Fibroblast of skin of abdomen (primary cell): ENCODE measurements around the gene CTDP1. TPM values are rescaled to one million over a fixed set of nuclear protein-coding genes. Genes with fewer than 3 reads are reported as not detected.
A peak's percentile ranks its signal among the peaks of the same experiment; 100 is the strongest.

Experiments used
- DNase-seq: peaks from one replicate; pipeline ENCODE4 v3.0.0-alpha.2; 2013
- polyA plus RNA-seq, 2 experiments: library from polyadenylated mRNA; unstranded; fragments of 120-200 nt; gene quantifications; one replicate each; pipeline ENCODE4 v1.2.1, GENCODE V29; 2013; ENCODE audit not compliant: insufficient read length in 2 of 2

Gene CTDP1
- 13.1 TPM for polyA plus RNA-seq (2013, experiment 1 of 2; ENCODE audit: insufficient read length)
- 13.9 TPM for polyA plus RNA-seq (2013, experiment 2 of 2; ENCODE audit: insufficient read length)

- DNase-seq = peak; percentile 92
These were observed at the start of gene CTDP1 for GRCh38 chr18:79679552-79680099. CTDP1 (plus strand) TSS chr18:79679803; CDS start chr18:79679948, 145 bp downstream.

DNA sequence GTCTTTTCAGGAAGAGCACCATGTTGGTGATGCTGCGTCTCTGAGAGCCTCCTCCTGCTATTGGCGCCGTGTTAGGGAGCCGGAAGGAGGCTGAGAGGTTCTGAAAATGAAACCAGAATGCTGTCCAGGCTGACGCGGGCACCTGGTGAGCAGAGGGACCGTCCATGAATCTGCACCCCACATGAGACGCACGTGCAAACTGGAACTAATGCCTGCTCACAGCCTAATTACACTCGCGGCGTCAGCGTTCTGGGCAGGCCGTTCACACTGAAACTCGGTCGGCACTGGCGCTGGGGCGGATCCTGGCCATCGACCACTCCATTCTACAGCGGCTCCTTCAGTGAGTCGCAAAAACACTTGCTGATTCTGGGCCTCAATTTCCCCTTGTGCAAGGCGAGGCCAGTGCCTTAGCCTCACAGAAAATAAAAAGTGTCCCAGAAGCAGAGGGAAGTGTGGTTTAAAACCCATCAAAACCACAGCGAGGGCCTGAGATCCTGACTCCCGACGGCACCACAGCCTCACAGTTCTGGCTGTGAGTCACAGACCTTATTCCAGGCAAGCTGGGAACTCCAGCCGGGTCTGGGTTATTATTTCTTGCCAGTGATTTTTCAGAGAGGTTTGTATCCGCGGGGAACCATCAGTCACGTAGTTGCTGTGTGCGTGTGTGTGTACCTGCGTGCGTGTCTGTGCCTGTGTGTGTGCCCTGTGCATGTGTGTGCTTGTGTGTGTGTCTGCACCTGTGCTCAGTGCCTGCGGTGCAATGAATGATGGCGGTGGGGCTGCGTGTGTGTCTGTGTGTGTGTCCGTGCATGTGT lies 49.1 kb upstream of the CTDP1 start:
- no peak for DNase-seq

DNA sequence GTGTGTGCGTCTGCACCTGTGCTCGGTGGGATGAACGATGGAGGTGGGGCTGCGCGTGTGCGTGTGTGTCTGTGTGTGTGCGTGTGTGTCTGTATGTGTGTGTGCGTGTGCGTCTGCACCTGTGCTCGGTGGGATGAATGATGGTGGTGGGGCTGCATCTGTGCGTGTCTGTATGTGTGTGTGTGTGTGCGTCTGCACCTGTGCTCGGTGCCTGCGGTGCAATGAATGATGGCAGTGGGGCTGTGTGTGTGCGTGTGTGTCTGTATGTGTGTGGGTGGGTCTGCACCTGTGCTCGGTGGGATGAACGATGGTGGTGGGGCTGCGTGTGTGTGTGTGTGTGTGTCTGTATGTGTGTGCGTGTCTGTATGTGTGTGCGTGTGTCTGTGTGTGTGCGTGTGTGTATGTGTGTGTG lies 48.5 kb upstream of the CTDP1 start:
- no peak for DNase-seq

DNA sequence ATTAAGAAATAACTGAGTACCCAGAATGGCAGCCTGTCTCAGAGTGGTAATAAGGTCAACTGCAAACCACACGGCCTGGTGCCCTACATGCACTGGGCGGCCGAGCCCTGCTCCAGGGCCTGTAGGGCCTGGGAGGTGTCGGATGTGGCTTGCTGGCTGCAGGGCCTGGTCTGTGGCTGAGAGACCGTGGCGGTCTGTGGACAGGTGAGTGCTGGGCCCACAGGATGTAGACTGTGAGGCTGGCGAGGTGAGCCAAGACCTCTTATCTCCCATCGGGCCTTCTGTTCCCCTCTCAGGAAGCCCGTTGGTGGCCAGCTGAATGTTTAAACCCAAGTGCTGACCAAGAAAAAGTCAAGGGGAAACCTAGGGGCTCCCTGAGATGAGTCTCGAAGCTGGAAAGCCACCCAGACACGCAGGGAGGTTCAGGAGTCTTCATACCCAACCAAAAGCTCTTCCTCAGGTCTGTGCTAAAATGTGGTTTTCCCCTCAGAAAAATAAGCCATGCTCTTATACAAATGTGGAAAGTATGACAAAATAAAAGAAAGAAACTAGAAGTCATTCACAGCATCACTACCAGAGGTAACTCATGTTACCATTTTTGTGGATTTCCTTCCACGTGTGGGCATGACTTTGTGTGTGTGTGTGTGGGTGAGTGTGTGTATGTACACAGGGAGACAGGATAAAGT lies 47.7 kb upstream of the CTDP1 start:
- no peak for DNase-seq

GRCh38 chr18:79632765-79633164 lies 46.8 kb upstream of the CTDP1 start:
- DNase-seq = no peak

- DNase-seq = no peak
These were observed 45.4 kb upstream of the CTDP1 start for GRCh38 chr18:79634186-79634585.

GRCh38 chr18:79634593-79635426 lies 44.8 kb upstream of the CTDP1 start:
- no peak for DNase-seq

GRCh38 chr18:79635427-79635726 lies 44.2 kb upstream of the CTDP1 start:
- DNase-seq = no peak

DNA sequence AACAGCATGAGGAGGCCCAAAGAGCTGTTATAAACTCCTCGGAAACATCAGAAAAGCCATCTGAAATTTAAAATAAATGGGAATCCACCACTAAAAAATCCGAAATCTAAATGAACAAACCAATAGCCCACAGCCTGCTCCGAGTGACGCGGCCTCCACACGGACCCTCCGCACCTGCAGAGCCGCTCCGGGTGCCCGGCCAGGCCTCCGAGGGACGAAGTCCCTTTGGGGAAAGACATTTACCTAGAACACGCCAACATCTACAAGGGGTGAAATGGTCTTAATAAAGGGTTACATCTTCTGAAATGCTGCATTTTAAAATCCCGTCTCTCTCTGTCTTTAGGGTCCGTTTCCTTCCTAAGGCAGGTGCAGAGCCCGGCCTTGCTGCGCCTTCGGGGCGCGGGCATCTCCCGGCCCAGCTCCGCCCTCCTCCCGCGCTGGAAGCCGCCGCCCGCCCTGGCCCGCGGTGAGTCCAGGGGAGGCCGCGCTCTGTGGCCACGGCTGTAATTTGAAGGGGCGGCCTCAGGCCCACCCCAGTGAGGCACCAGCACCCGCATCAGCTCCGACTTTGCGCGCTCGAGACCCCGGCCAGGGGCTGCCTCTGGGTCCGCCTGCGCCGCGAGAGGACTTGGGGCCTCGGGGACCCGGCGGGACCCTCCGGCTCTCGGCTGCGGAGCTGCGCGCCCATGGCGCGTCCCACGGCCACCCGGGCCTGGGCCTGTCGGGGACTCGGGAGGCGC lies 42.3 kb upstream of the CTDP1 start:
- no peak for DNase-seq

- no peak for DNase-seq
These were observed 41.4 kb upstream of the CTDP1 start for GRCh38 chr18:79637921-79638909.

DNA sequence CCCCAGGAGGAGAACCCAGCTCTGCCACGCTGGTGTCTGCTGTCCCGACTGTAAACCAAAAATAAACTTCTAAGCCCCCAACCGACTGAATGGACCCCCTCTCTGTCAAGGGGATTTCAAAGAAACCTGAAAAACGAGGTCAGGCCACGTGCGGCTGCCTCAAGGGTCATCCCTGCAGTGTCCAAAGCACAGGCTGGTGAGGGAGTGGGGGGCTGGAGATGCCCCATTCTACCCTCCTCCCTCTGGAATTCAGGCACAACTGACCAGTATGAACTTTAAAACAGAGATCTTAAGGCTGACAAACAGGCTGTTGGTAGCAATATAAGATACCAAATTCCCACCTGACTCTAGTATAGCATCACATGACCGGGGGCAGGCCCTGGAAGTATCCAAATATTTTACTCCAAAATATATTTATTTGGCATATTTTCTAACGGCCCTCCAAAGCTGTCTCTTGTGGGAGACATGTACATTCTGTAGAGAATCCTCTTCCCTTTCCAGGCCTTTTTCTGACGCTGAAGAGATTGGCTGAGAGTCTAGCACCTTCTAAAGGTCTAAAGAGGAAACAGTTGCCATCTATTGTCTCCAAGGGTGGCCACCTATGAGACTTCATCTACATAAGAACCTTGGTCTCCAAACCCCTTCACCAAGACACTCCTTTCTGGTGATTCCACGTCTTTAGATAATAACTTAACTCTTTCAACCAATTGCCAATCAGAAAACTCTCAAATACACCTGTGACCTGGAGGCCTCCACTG lies 40.4 kb upstream of the CTDP1 start:
- DNase-seq = no peak

DNA sequence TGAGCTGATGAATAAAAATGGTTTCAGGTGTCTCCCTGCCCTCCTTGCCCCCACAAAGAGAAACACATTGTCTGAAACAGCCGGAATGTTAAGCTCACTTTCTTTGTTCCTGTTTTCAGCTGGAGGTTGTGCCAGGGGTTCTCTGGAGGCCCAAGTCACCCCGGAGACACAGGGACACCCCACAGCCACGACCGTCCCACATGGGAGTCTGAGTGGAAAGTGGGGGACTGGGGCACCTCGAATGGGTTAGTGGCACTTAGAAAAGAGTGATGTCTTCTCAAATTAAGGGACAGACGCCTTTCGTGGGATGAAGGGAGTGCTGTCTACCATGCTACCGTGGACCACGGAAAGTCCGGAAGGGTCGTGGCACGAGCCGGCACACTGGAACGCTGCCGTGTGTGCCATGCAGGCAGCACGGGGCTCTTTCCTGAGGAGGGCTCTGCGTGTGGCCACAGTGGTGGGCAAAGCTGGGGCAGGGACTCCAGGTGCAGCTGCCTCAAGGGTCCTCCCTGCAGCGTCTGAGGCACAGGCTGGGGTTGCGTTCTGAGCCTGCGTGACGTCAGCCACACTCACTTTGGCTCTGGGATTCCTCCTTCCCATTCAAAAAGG lies 39.4 kb upstream of the CTDP1 start:
- DNase-seq = no peak

- DNase-seq = no peak
These were observed 38.7 kb upstream of the CTDP1 start for GRCh38 chr18:79640875-79641274.

DNA sequence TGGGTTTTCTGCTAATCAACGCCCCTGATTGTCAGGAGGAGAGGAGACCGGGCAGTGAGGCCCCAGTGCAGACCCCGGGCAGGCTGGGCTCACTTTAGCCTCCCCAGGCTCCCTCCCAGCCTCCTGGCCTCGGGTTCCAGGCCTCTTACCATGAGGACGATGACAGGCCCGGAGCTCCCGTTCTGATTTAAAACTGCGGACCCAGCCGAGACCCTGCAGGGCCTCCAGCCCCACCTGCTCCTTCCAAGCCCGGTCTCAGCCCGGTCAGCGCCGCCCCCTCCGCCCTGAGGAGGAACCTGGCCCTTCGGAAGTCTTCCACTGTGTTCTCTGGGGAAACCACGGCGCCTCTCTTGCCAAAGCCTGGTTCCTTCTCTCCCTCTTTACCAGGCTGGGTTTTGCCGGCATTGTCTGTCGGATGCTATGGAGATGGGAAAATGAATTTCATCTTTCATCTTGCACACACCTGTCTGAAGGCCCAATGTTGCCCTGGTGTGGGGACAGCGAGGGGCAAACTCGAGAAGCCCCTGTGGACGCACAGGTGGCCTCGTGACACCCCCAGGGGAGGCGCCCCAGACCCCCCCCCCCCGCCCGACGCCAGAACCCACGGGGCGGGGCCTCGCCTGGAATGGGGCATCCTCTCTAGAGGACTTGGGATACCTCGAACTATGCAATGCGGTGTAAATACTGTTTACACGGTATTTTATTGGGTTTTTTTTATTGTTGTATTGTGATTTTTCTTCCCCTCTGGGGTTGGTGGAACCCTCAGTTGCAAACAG lies 37.7 kb upstream of the CTDP1 start:
- no peak for DNase-seq

DNA sequence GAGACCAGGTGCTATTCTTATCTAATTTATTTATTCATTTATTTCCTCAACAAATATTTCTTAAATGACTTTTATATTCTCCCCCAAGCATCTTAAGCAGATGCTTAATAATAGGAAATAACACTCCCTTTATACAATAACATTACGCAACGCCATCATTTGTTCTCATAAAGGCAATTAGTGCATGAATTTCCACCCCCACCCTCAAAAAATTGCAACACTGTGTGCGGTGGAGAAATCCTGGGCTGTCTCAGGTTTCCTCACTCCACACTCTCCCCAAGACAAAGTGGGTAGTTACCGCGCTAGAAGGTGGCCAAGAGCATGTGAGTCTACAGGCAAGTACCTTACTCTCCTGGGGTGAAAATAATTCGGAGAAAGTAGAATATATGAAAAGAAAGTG lies 37.0 kb upstream of the CTDP1 start:
- DNase-seq = no peak

GRCh38 chr18:79643054-79643984 lies 36.3 kb upstream of the CTDP1 start:
- DNase-seq = no peak

GRCh38 chr18:79644006-79644665 lies 35.5 kb upstream of the CTDP1 start:
- peak; percentile 49 for DNase-seq
